Suprapubic skin (tissue), 4 donors: ENCODE results near the gene NCR2. TPM values are rescaled to one million over a fixed set of nuclear protein-coding genes. Genes with fewer than 3 reads are reported as not detected.

Experiments
- DNase-seq, 2 donors: peaks; one replicate each; pipeline ENCODE4 v3.0.0-alpha.2; 2019; ENCODE audit warnings: low spot score in 2 of 2
- H3K27ac ChIP-seq: fragments of 200-600 bp; sonication (generic); one replicate; pipeline ENCODE4 v1.5.1; 2019
- H3K27me3 ChIP-seq: fragments of 200-600 bp; sonication (generic); one replicate; pipeline ENCODE4 v1.5.1; 2019
- H3K36me3 ChIP-seq: fragments of 200-600 bp; sonication (generic); one replicate; pipeline ENCODE4 v1.5.1; 2019
- H3K4me1 ChIP-seq: fragments of 200-600 bp; sonication (generic); one replicate; pipeline ENCODE4 v1.5.1; 2019
- H3K4me3 ChIP-seq: fragments of 200-600 bp; sonication (generic); one replicate; pipeline ENCODE4 v1.5.1; 2019; ENCODE audit warnings: mild to moderate bottlenecking
- H3K9me3 ChIP-seq: fragments of 200-600 bp; sonication (generic); one replicate; pipeline ENCODE4 v1.5.1; 2019
- CTCF ChIP-seq, 2 donors: fragments of 200-600 bp in 1 of 2; fragments of 450-650 bp in 1 of 2; sonication (generic) in 1 of 2; IDR thresholded peaks; one replicate each; pipeline ENCODE4 v1.5.1; 2016 to 2019; ENCODE audit warnings: antibody characterized with exemption in 2 of 2, mild to moderate bottlenecking in 1 of 2, moderate library complexity in 1 of 2
- EP300 ChIP-seq: sonication (generic); formaldehyde crosslinking; IDR thresholded peaks from one replicate; pipeline ENCODE4 v1.6.1; 2017; ENCODE audit warnings: antibody characterized with exemption
- POLR2A ChIP-seq, 2 donors: fragments of 450-650 bp; IDR thresholded peaks; one replicate each; pipeline ENCODE4 v1.6.1; 2017; ENCODE audit warnings: antibody characterized with exemption in 2 of 2, mild to moderate bottlenecking in 2 of 2, moderate library complexity in 2 of 2
- POLR2AphosphoS5 ChIP-seq, 3 donors: sonication (generic); formaldehyde crosslinking; IDR thresholded peaks; one replicate each; pipeline ENCODE4 v1.6.1; 2017; ENCODE audit warnings: antibody characterized with exemption in 3 of 3
- WGBS: methylation state at CpG from one replicate; pipeline ENCODE4 v1.1.5; 2018; 5-methylcytosine and 5-hydroxymethylcytosine counted together
- total RNA-seq, 4 donors: library from RNA; depleted of rRNA; stranded (reverse); fragments of >200 nt; gene quantifications; one replicate each; pipeline ENCODE4 v1.1.0, GENCODE V29; 2016

Gene NCR2
- total RNA-seq, 4 donors from 2014 or later, result not detected

- H3K27ac ChIP-seq, result no peak overlapping the region
- no peak for TF ChIP-seq CTCF (IDR thresholded peaks at IDR 0.05)
- no peak for TF ChIP-seq EP300
- no peak for TF ChIP-seq POLR2A (IDR thresholded peaks at IDR 0.05)
- no peak for TF ChIP-seq POLR2AphosphoS5 (IDR thresholded peaks at IDR 0.05)
- 50% methylated on average over 2 of the region's 3 CpGs for WGBS
- no peaks in the 10 kb centered on the region for H3K4me1 ChIP-seq
- DNase-seq, result no peak
- H3K36me3 ChIP-seq, result no peaks in the 10 kb centered on the region
- no peak overlapping the region for H3K4me3 ChIP-seq
- H3K27me3 ChIP-seq, result peaks cover 55% of the 10 kb centered on the region
- H3K9me3 ChIP-seq, result no peaks in the 10 kb centered on the region
Measured at GRCh38 chr6:41344876-41345275, 9.5 kb downstream of the NCR2 start.

DNA sequence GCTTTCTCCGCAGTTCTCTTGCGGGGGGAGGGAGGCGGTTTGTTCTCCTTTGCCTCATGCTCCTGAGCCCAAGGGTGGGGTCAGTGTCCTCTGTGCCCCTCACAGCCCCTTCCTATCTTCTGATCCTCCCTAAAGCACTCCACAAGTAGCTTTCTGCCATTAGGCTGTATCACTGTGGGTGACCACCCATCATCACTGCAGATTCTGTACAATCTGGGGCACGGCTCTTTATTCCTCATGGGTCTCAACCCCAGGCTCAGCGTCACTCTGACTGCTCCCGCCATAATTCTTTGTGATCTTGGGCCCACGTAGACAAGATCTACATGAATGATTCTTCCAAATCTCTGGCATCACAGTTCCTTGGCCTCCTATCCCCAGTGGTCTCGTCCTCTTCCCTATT, 10.5 kb downstream of the NCR2 start:
- no peaks in the 10 kb centered on the region for H3K4me1 ChIP-seq
- TF ChIP-seq EP300, result no peak
- TF ChIP-seq POLR2A (IDR thresholded peaks at IDR 0.05), result no peak
- TF ChIP-seq CTCF (IDR thresholded peaks at IDR 0.05), result no peak
- TF ChIP-seq POLR2AphosphoS5 (IDR thresholded peaks at IDR 0.05), result no peak
- H3K27me3 ChIP-seq, result peaks cover 64% of the 10 kb centered on the region
- H3K9me3 ChIP-seq, result no peaks in the 10 kb centered on the region
- no peak for DNase-seq
- no peak overlapping the region for H3K27ac ChIP-seq
- H3K36me3 ChIP-seq, result no peaks in the 10 kb centered on the region
- 94% methylated on average over 8 of the region's 8 CpGs for WGBS
- H3K4me3 ChIP-seq, result no peak overlapping the region

GRCh38 chr6:41346441-41346840, 11.0 kb downstream of the NCR2 start:
- Histone ChIP-seq H3K4me3 (no peak overlapping the region), H3K9me3 (no peaks in the 10 kb centered on the region), H3K36me3 (no peaks in the 10 kb centered on the region), H3K27me3 (peaks cover 64% of the 10 kb centered on the region), H3K4me1 (no peaks in the 10 kb centered on the region), H3K27ac (no peak overlapping the region)
- no peak for DNase-seq
- TF ChIP-seq EP300, result no peak
- no peak for TF ChIP-seq CTCF (IDR thresholded peaks at IDR 0.05)
- TF ChIP-seq POLR2A (IDR thresholded peaks at IDR 0.05), result no peak
- no peak for TF ChIP-seq POLR2AphosphoS5 (IDR thresholded peaks at IDR 0.05)
- WGBS, result 77% methylated on average over 4 of the region's 4 CpGs

- Histone ChIP-seq H3K9me3 (no peaks in the 10 kb centered on the region), H3K4me1 (no peaks in the 10 kb centered on the region), H3K27me3 (peaks cover 61% of the 10 kb centered on the region), H3K27ac (no peak overlapping the region), H3K36me3 (no peaks in the 10 kb centered on the region), H3K4me3 (no peak overlapping the region)
- WGBS, result 78% methylated on average over 9 of the region's 9 CpGs
- no peak for TF ChIP-seq POLR2A (IDR thresholded peaks at IDR 0.05)
- TF ChIP-seq EP300, result no peak
- TF ChIP-seq CTCF (IDR thresholded peaks at IDR 0.05), result no peak
- no peak for TF ChIP-seq POLR2AphosphoS5 (IDR thresholded peaks at IDR 0.05)
- DNase-seq, result no peak
Measured at GRCh38 chr6:41347378-41348050, 12.1 kb downstream of the NCR2 start.

GRCh38 chr6:41348934-41349333, 13.5 kb downstream of the NCR2 start:
- 97% methylated on average over 2 of the region's 2 CpGs for WGBS
- Histone ChIP-seq H3K36me3 (no peaks in the 10 kb centered on the region), H3K27ac (no peak overlapping the region), H3K27me3 (peaks cover 66% of the 10 kb centered on the region), H3K4me3 (no peak overlapping the region), H3K4me1 (no peaks in the 10 kb centered on the region), H3K9me3 (no peaks in the 10 kb centered on the region)
- TF ChIP-seq CTCF (IDR thresholded peaks at IDR 0.05) (no peak), EP300 (no peak), POLR2AphosphoS5 (IDR thresholded peaks at IDR 0.05) (no peak)
- no peak for DNase-seq
